GM12878 (cell line): Measurements from ENCODE around the gene RAB30.
A peak's percentile ranks its signal among the peaks of the same experiment; 100 is the strongest.

Source experiments
- EP300 ChIP-seq, 2 experiments: fragments of 150-350 bp in 1 of 2; IDR thresholded peaks; 2 replicates each; pipeline ENCODE4 v1.6.1; 2011 to 2012; ENCODE audit warnings: low read depth in 2 of 2, low read length in 2 of 2, borderline replicate concordance in 1 of 2, improper control_type of control experiment in 1 of 2, inconsistent platforms in 1 of 2; ENCODE audit not compliant: control insufficient read depth in 1 of 2
- POLR2A ChIP-seq: IDR thresholded peaks from 2 replicates; pipeline ENCODE4 v1.6.1; 2011; ENCODE audit warnings: low read depth, mild to moderate bottlenecking, low read length
- RFX5 ChIP-seq: IDR thresholded peaks from 2 replicates; pipeline ENCODE4 v1.6.1; 2011; ENCODE audit warnings: low read depth, low read length, improper control_type of control experiment
- TAF1 ChIP-seq: IDR thresholded peaks from 2 replicates; pipeline ENCODE4 v1.6.1; 2011; ENCODE audit warnings: mild to moderate bottlenecking, low read depth, low read length, borderline replicate concordance
- ZNF217 ChIP-seq: fragments of 450-650 bp; IDR thresholded peaks from 2 replicates; pipeline ENCODE4 v1.6.1; 2017; ENCODE audit warnings: antibody characterized with exemption, mild to moderate bottlenecking
- TF ChIP-seq, protein P1 (sequence below), 3 experiments: IDR thresholded peaks in 2 of 3; conservative IDR thresholded peaks in 1 of 3; 2 replicates each; pipeline ENCODE4 v1.5.1; 2011; ENCODE audit warnings: low read depth in 3 of 3, low read length in 3 of 3, mild to moderate bottlenecking in 3 of 3, control low read depth in 2 of 3, moderate library complexity in 2 of 3, inconsistent platforms in 1 of 3, mixed read lengths in 1 of 3; ENCODE audit not compliant: control insufficient read depth in 2 of 3, insufficient read depth in 1 of 3; ENCODE audit errors: extremely low read depth in 1 of 3
- TF ChIP-seq, protein P2 (sequence below): IDR thresholded peaks from 2 replicates; pipeline ENCODE4 v1.6.1; 2012; ENCODE audit warnings: low read length, inconsistent platforms

DNA sequence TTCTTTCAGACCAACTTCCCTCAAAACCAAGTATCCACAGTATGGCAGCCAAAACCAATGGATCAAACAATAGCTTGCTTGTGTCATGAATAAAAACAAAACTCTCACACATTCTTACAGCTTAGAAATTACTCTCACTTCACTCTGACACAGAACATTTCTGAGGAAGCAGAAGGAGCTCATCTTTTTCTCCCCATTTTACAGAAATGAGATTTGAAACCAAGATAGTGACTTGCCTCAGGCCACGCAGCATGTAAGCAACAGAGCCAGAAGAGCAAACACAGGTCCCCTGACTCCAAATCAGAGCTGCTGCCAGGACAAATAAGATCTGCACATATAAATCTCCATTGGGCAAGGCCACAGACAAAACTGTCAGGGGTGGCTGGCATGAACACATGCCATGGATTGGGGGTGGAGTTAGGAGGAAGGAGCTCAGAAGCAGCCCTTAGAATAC lies 64.8 kb downstream of the RAB30 start:
- no peak for TF ChIP-seq POLR2A
- TF ChIP-seq, protein P1, sequence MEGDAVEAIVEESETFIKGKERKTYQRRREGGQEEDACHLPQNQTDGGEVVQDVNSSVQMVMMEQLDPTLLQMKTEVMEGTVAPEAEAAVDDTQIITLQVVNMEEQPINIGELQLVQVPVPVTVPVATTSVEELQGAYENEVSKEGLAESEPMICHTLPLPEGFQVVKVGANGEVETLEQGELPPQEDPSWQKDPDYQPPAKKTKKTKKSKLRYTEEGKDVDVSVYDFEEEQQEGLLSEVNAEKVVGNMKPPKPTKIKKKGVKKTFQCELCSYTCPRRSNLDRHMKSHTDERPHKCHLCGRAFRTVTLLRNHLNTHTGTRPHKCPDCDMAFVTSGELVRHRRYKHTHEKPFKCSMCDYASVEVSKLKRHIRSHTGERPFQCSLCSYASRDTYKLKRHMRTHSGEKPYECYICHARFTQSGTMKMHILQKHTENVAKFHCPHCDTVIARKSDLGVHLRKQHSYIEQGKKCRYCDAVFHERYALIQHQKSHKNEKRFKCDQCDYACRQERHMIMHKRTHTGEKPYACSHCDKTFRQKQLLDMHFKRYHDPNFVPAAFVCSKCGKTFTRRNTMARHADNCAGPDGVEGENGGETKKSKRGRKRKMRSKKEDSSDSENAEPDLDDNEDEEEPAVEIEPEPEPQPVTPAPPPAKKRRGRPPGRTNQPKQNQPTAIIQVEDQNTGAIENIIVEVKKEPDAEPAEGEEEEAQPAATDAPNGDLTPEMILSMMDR (IDR thresholded peaks at IDR 0.05 in 2 of 3, conservative IDR thresholded peaks at IDR 0.05 in 1 of 3; ENCODE audit: control insufficient read depth in 2 of 3, extremely low read depth in 1 of 3, insufficient read depth in 1 of 3, low read depth in 3 of 3, low read length in 3 of 3) = no peak
- TF ChIP-seq, protein P2, sequence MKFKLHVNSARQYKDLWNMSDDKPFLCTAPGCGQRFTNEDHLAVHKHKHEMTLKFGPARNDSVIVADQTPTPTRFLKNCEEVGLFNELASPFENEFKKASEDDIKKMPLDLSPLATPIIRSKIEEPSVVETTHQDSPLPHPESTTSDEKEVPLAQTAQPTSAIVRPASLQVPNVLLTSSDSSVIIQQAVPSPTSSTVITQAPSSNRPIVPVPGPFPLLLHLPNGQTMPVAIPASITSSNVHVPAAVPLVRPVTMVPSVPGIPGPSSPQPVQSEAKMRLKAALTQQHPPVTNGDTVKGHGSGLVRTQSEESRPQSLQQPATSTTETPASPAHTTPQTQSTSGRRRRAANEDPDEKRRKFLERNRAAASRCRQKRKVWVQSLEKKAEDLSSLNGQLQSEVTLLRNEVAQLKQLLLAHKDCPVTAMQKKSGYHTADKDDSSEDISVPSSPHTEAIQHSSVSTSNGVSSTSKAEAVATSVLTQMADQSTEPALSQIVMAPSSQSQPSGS = no peak
- TF ChIP-seq ZNF217 = peak; percentile 89
- TF ChIP-seq EP300 (IDR thresholded peaks at IDR 0.05; ENCODE audit: borderline replicate concordance in 1 of 2, control insufficient read depth in 1 of 2, low read depth in 2 of 2, low read length in 2 of 2) = peak in 1 of 2 experiments; percentile 11; a peak in 1 of 4 replicates
- TF ChIP-seq TAF1 = no peak
- no peak for TF ChIP-seq RFX5
